ENCODE results near the gene KRT81. TPM values are rescaled to one million over a fixed set of nuclear protein-coding genes. Genes with fewer than 3 reads are reported as not detected.

KRT81 gene
- total and polyA plus RNA-seq, 2 donors (not counting 1 experiment from before 2014, with no cell fraction given): not detected

DNA sequence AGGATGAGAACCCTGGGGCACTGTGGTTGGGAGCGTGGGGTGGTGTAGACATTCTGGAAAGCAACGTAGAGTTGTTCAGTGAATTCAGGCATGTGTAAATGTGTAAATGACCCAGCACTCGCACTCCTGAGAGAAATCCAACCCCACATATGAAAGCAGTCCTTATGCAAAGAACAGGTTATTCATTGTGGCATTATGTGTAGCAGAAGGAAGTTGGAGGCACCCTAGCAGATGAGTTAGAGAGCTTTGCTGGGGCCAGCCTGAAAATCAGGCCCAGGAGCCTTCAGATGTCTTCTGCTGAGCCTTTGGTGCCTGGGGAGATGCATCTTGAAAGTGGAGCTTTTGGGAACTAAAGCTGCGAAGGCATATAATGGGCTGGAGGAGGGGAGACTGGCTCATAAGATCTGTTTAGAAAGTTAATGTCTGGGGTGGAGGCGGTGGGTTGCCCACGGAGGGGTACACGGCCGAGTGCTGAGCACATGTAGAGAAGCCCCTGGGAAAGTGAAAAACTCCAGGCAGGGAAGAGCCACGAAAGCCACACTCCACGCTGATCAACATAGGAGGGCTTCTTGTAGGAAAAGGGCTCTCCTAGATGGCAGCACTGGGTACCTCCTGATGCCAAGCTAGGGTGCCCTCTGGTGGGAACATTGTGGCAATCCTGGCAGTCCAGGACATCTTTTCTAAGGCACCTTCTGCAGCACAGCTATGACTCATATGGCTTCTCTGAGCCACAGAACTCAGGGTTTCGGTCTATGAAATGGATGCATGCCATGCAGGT, 35.9 kb upstream of the KRT81 start:
- Mint-ChIP-seq H3K4me3 (no peak overlapping the region), H3K27me3 (peaks cover 29% of the 10 kb centered on the region), H3K27ac (no peak overlapping the region), H3K9me3 (ENCODE audit: insufficient read depth) (no peaks in the 10 kb centered on the region), H3K4me1 (peaks cover 4% of the 10 kb centered on the region)
- no peak overlapping the region for H2AFZ ChIP-seq (ENCODE audit: insufficient read depth, low read depth, low read length, poor library complexity, severe bottlenecking)
- POLR2A ChIA-PET: no interaction called here
- H3K4me3 ChIP-seq (ENCODE audit: control extremely low read depth in 1 of 5, extremely low read depth in 1 of 5, insufficient read depth in 1 of 5, low read depth in 2 of 5, low read length in 4 of 5): no peak overlapping the region
- no peak overlapping the region for H3K9ac ChIP-seq (ENCODE audit: low read length)
- peaks cover 0 to 3% of the 10 kb centered on the region in 2 donors for H3K4me1 ChIP-seq (ENCODE audit: control insufficient read depth in 2 of 2, insufficient read depth in 2 of 2, low read length in 2 of 2)
- H4K20me1 ChIP-seq (ENCODE audit: control insufficient read depth, insufficient read depth, low read length, poor library complexity, severe bottlenecking): no peaks in the 10 kb centered on the region
- H3K27me3 ChIP-seq (replicated peaks in 1 of 4; ENCODE audit: control extremely low read depth in 1 of 4, control insufficient read depth in 3 of 4, insufficient read depth in 4 of 4, low read length in 3 of 4): peaks cover 0 to 22% (median 4%) of the 10 kb centered on the region in 4 experiments
- no peak overlapping the region for H3K27ac ChIP-seq (ENCODE audit: low read length in 2 of 2)
- no peaks in the 10 kb centered on the region for H3K79me2 ChIP-seq (ENCODE audit: control insufficient read depth, insufficient read depth, low read length)
- no peaks in the 10 kb centered on the region for H3K9me3 ChIP-seq (ENCODE audit: control extremely low read depth in 1 of 3, control insufficient read depth in 2 of 3, insufficient read depth in 1 of 3, low read length in 2 of 3)
- intact Hi-C loops (cut with micrococcal nuclease): loop anchor here (1.0 kb wide), 1 partner anchor 31 kb away; no protein-coding TSS in a partner anchor
- TF ChIP-seq, protein P1, sequence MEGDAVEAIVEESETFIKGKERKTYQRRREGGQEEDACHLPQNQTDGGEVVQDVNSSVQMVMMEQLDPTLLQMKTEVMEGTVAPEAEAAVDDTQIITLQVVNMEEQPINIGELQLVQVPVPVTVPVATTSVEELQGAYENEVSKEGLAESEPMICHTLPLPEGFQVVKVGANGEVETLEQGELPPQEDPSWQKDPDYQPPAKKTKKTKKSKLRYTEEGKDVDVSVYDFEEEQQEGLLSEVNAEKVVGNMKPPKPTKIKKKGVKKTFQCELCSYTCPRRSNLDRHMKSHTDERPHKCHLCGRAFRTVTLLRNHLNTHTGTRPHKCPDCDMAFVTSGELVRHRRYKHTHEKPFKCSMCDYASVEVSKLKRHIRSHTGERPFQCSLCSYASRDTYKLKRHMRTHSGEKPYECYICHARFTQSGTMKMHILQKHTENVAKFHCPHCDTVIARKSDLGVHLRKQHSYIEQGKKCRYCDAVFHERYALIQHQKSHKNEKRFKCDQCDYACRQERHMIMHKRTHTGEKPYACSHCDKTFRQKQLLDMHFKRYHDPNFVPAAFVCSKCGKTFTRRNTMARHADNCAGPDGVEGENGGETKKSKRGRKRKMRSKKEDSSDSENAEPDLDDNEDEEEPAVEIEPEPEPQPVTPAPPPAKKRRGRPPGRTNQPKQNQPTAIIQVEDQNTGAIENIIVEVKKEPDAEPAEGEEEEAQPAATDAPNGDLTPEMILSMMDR (IDR thresholded peaks at IDR 0.05): peak; percentile 81
- TF ChIP-seq EZH2 (IDR thresholded peaks at IDR 0.05; ENCODE audit: borderline replicate concordance, insufficient read depth, low read depth, low read length, poor library complexity, severe bottlenecking): no peak
- DNase-seq: peak; percentile 72
- peak; percentile 81 for ATAC-seq (ENCODE audit: low read depth)
- no peaks in the 10 kb centered on the region for H3K36me3 ChIP-seq (replicated peaks in 1 of 2; ENCODE audit: control extremely low read depth in 1 of 2, control insufficient read depth in 1 of 2, extremely low read depth in 1 of 2, insufficient read depth in 2 of 2, low read length in 1 of 2)
- H3K4me2 ChIP-seq (replicated peaks; ENCODE audit: low read depth, low read length, poor library complexity, severe bottlenecking): no peak overlapping the region
- WGBS (ENCODE audit: insufficient coverage): 37% methylated on average over 8 of the region's 11 CpGs
- CTCF ChIA-PET: interaction anchor here (0.7 to 1.6 kb wide), 17 partner anchors 8 to 207 kb away, joined by 3 to 11 read pairs (median 4); no protein-coding TSS in a partner anchor

DNA sequence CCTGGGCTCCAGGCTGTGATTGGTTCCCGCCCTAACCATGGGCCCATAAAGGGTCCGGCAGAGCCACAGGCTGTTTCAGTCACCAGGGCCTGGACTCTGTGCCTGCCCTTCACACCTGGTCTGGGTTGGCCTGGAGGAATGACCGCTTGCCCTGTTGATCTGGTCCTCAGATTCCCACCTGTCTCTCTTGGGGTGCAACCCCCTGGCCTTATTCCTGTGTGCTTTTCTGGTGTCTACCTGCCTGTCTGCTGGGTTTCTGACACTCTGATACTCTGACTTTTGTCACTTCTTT, 32.8 kb upstream of the KRT81 start:
- ATAC-seq (ENCODE audit: low read depth): no peak
- POLR2A ChIA-PET: no interaction called here
- H3K27ac ChIP-seq (ENCODE audit: low read length in 2 of 2): no peak overlapping the region
- no peak for DNase-seq
- peaks cover 4% of the 10 kb centered on the region for H3K4me1 Mint-ChIP-seq
- no peaks in the 10 kb centered on the region for H4K20me1 ChIP-seq (ENCODE audit: control insufficient read depth, insufficient read depth, low read length, poor library complexity, severe bottlenecking)
- CTCF ChIA-PET: no interaction called here
- H3K27me3 ChIP-seq (replicated peaks in 1 of 4; ENCODE audit: control extremely low read depth in 1 of 4, control insufficient read depth in 3 of 4, insufficient read depth in 4 of 4, low read length in 3 of 4): peaks cover 0 to 36% (median 7%) of the 10 kb centered on the region in 4 experiments
- no peaks in the 10 kb centered on the region for H3K9me3 ChIP-seq (ENCODE audit: control extremely low read depth in 1 of 3, control insufficient read depth in 2 of 3, insufficient read depth in 1 of 3, low read length in 2 of 3)
- H3K4me2 ChIP-seq (replicated peaks; ENCODE audit: low read depth, low read length, poor library complexity, severe bottlenecking): no peak overlapping the region
- no peak overlapping the region for H3K27ac Mint-ChIP-seq
- 89% methylated on average over 3 of the region's 3 CpGs for WGBS (ENCODE audit: insufficient coverage)
- H3K27me3 Mint-ChIP-seq: peaks cover 46% of the 10 kb centered on the region
- H3K4me3 ChIP-seq (ENCODE audit: control extremely low read depth in 1 of 5, extremely low read depth in 1 of 5, insufficient read depth in 1 of 5, low read depth in 2 of 5, low read length in 4 of 5): no peak overlapping the region
- TF ChIP-seq, protein P1 (IDR thresholded peaks at IDR 0.05): no peak
- no peak for TF ChIP-seq EZH2 (IDR thresholded peaks at IDR 0.05; ENCODE audit: borderline replicate concordance, insufficient read depth, low read depth, low read length, poor library complexity, severe bottlenecking)
- H2AFZ ChIP-seq (ENCODE audit: insufficient read depth, low read depth, low read length, poor library complexity, severe bottlenecking): no peak overlapping the region
- intact Hi-C loops (cut with micrococcal nuclease): no loop called here
- H3K4me1 ChIP-seq (ENCODE audit: control insufficient read depth in 2 of 2, insufficient read depth in 2 of 2, low read length in 2 of 2): peaks cover 0 to 3% of the 10 kb centered on the region in 2 donors
- no peaks in the 10 kb centered on the region for H3K79me2 ChIP-seq (ENCODE audit: control insufficient read depth, insufficient read depth, low read length)
- no peaks in the 10 kb centered on the region for H3K36me3 ChIP-seq (replicated peaks in 1 of 2; ENCODE audit: control extremely low read depth in 1 of 2, control insufficient read depth in 1 of 2, extremely low read depth in 1 of 2, insufficient read depth in 2 of 2, low read length in 1 of 2)
- no peak overlapping the region for H3K4me3 Mint-ChIP-seq
- no peaks in the 10 kb centered on the region for H3K9me3 Mint-ChIP-seq (ENCODE audit: insufficient read depth)
- no peak overlapping the region for H3K9ac ChIP-seq (ENCODE audit: low read length)
